Measurements from ENCODE around the gene MRFAP1.

Gene MRFAP1

GRCh38 chr4:6658597-6659075 lies 18.2 kb downstream of the MRFAP1 start:
- TF ChIP-seq CTCF (IDR thresholded peaks at IDR 0.05; ENCODE audit: insufficient read depth, low read length, missing control alignments), result no peak
- CTCF ChIA-PET, result interaction anchor here (0.9 to 1.7 kb wide), 4 partner anchors 9 to 16 kb away, joined by 3 to 6 read pairs (median 3); no protein-coding TSS in a partner anchor
- DNase-seq (ENCODE audit: low read depth, low spot score), result no peak
- peak overlapping the region; percentile 43 for H3K4me3 ChIP-seq (ENCODE audit: low read depth, low read length)
- POLR2A ChIA-PET, result interaction anchor here (1.4 to 1.8 kb wide), 2 partner anchors 15 to 18 kb away, joined by 4 to 8 read pairs; partner anchors contain the start of gene MRFAP1

GRCh38 chr4:6659897-6660296 lies 19.4 kb downstream of the MRFAP1 start:
- CTCF ChIA-PET, result interaction anchor here (1.7 kb wide), 1 partner anchor 19 kb away, joined by 4 read pairs; no protein-coding TSS in a partner anchor
- POLR2A ChIA-PET, result no interaction called here
- no peak for TF ChIP-seq CTCF (IDR thresholded peaks at IDR 0.05; ENCODE audit: insufficient read depth, low read length, missing control alignments)

GRCh38 chr4:6660430-6660829 lies 19.9 kb downstream of the MRFAP1 start:
- H3K4me3 ChIP-seq (ENCODE audit: low read depth, low read length), result no peak overlapping the region
- DNase-seq (ENCODE audit: low read depth, low spot score), result no peak

More at GRCh38 chr4:6659897-6660296, 19.4 kb downstream of the MRFAP1 start:
- no peak overlapping the region for H3K4me3 ChIP-seq (ENCODE audit: low read depth, low read length)
- DNase-seq (ENCODE audit: low read depth, low spot score), result no peak

GRCh38 chr4:6662591-6662990 lies 22.1 kb downstream of the MRFAP1 start:
- ChIA-PET POLR2A (interaction anchor here (1.3 kb wide), 1 partner anchor 18 kb away, joined by 4 read pairs; no protein-coding TSS in a partner anchor), CTCF (interaction anchor here (2.0 kb wide), 1 partner anchor 12 kb away, joined by 7 read pairs; no protein-coding TSS in a partner anchor)
- TF ChIP-seq CTCF (IDR thresholded peaks at IDR 0.05; ENCODE audit: insufficient read depth, low read length, missing control alignments), result no peak
- H3K4me3 ChIP-seq (ENCODE audit: low read depth, low read length), result no peak overlapping the region
- DNase-seq (ENCODE audit: low read depth, low spot score), result no peak

More at GRCh38 chr4:6660430-6660829, 19.9 kb downstream of the MRFAP1 start:
- TF ChIP-seq CTCF (IDR thresholded peaks at IDR 0.05; ENCODE audit: insufficient read depth, low read length, missing control alignments), result no peak
- ChIA-PET CTCF (interaction anchor here (1.7 kb wide), 1 partner anchor 19 kb away, joined by 4 read pairs; no protein-coding TSS in a partner anchor), POLR2A (no interaction called here)

GRCh38 chr4:6663596-6664393 lies 23.3 kb downstream of the MRFAP1 start:
- CTCF ChIA-PET, result interaction anchor here (0.6 to 1.9 kb wide), 5 partner anchors 10 to 420 kb away, joined by 3 to 6 read pairs (median 3); a partner anchor contains a TSS
- no peak for TF ChIP-seq CTCF (IDR thresholded peaks at IDR 0.05; ENCODE audit: insufficient read depth, low read length, missing control alignments)
- DNase-seq (ENCODE audit: low read depth, low spot score), result no peak
- H3K4me3 ChIP-seq (ENCODE audit: low read depth, low read length), result no peak overlapping the region; the same call in 1 of the 2 replicates
- POLR2A ChIA-PET, result interaction anchor here (1.0 to 2.1 kb wide), 4 partner anchors 10 to 46 kb away, joined by 3 to 13 read pairs (median 4); partner anchors contain the start of genes MRFAP1 and MRFAP1L1

GRCh38 chr4:6665320-6665654 lies 24.8 kb downstream of the MRFAP1 start:
- POLR2A ChIA-PET, result no interaction called here
- H3K4me3 ChIP-seq (ENCODE audit: low read depth, low read length), result no peak overlapping the region
- no peak for TF ChIP-seq CTCF (IDR thresholded peaks at IDR 0.05; ENCODE audit: insufficient read depth, low read length, missing control alignments)
- no peak for DNase-seq (ENCODE audit: low read depth, low spot score)
- CTCF ChIA-PET, result no interaction called here

Measured in AG04449 (cell line).